Subcutaneous adipose tissue (tissue), 4 donors: Measurements from ENCODE around the gene CHST13. TPM values are rescaled to one million over a fixed set of nuclear protein-coding genes. Genes with fewer than 3 reads are reported as not detected.

ENCODE experiments used
- total RNA-seq, 4 donors: library from RNA; depleted of rRNA; stranded (reverse); fragments of >200 nt; gene quantifications; one replicate each; pipeline ENCODE4 v1.1.0, GENCODE V29; 2016
- TF ChIP-seq, protein P1 (sequence below): fragments of 450-650 bp; IDR thresholded peaks from one replicate; pipeline ENCODE4 v1.5.1; 2016; ENCODE audit warnings: low read depth, mild to moderate bottlenecking, control low read depth, antibody characterized with exemption, moderate library complexity

The CHST13 gene, protein sequence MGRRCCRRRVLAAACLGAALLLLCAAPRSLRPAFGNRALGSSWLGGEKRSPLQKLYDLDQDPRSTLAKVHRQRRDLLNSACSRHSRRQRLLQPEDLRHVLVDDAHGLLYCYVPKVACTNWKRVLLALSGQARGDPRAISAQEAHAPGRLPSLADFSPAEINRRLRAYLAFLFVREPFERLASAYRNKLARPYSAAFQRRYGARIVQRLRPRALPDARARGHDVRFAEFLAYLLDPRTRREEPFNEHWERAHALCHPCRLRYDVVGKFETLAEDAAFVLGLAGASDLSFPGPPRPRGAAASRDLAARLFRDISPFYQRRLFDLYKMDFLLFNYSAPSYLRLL
- total RNA-seq = 1 to 10 TPM in 3 of 4 donors, under 1 TPM in 1; 0.66 to 2.5 (median 1.3) TPM

DNA sequence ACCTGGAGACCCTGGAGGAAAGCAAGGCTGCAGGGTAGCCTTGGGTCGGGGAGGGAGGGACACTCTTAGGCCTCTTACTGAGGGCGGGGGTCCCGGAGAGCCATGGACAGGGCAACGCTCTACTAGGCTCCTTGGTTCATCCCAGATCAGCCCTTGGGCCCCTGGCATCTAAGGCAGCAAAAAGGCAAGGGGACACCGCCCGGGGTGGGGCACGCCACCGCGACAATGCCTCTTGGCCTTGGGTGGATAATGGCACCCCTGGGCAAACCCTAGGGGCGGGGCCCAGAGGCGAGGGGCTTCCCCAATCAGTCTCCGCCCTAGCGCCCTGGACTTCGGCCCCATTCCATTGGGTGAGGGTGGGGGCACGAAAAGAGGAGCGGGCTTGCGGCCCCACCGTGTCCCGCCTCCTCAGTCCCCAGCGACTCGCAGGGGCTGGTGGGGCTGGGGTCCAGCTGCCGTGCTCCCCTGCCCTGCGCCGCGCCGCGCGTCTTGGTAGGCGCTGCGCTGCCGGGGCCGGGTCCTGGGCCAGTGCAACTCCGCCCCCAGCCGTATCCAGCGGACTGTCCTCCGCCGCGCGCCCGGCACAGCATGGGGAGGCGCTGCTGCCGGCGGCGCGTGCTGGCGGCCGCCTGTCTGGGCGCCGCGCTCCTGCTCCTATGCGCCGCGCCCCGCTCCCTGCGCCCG is at the start of gene CHST13:
CHST13 (plus strand) TSS at position 411 of the 684 bp plus-strand sequence; CDS start at position 589, 178 bp downstream.
- TF ChIP-seq, protein P1, sequence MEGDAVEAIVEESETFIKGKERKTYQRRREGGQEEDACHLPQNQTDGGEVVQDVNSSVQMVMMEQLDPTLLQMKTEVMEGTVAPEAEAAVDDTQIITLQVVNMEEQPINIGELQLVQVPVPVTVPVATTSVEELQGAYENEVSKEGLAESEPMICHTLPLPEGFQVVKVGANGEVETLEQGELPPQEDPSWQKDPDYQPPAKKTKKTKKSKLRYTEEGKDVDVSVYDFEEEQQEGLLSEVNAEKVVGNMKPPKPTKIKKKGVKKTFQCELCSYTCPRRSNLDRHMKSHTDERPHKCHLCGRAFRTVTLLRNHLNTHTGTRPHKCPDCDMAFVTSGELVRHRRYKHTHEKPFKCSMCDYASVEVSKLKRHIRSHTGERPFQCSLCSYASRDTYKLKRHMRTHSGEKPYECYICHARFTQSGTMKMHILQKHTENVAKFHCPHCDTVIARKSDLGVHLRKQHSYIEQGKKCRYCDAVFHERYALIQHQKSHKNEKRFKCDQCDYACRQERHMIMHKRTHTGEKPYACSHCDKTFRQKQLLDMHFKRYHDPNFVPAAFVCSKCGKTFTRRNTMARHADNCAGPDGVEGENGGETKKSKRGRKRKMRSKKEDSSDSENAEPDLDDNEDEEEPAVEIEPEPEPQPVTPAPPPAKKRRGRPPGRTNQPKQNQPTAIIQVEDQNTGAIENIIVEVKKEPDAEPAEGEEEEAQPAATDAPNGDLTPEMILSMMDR = no peak

DNA sequence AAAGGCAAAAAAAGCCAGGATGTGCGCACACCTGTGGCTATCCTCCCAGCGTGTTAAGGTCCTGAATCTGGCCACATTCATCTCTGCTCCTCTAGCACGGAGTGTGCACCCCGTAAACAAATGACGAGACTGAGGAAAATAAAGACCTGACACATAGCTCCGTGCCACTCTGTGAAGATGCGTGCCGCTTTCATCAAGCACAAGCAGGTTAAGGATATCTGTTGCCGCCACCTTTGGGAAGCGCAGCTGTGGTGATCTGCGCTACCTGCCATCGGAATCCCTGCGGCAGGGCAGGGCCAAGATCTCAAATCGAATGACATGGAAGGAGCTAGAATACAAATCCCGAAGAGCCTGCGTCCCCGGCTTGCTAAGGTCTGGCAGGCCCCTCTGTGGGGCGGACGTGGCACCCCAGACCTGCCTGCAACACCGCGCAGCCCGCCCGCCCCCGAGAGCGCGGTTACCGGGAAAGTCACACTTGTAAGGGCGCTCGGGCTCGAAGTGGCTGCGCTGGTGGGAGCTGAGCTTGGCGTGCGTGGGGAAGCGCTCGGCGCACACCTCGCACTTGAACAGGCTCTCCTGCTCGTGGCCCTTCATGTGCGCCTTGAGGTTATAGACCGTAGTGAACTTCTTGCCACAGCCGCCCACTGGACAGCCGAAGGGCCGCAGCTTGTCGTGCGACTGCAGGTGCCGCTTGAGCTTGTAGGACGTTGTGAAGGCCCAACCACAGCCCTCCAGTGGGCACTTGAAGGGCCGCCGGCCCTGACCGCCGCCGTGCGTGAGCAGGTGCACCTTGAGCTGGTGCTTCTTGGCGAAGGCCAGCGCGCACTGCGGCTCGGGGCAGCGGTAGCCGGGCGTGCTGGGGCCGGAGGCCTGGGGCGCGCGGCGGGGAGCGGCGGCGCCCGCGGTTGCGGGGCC is 49.2 kb upstream of the CHST13 start:
- TF ChIP-seq, protein P1 = no peak

DNA sequence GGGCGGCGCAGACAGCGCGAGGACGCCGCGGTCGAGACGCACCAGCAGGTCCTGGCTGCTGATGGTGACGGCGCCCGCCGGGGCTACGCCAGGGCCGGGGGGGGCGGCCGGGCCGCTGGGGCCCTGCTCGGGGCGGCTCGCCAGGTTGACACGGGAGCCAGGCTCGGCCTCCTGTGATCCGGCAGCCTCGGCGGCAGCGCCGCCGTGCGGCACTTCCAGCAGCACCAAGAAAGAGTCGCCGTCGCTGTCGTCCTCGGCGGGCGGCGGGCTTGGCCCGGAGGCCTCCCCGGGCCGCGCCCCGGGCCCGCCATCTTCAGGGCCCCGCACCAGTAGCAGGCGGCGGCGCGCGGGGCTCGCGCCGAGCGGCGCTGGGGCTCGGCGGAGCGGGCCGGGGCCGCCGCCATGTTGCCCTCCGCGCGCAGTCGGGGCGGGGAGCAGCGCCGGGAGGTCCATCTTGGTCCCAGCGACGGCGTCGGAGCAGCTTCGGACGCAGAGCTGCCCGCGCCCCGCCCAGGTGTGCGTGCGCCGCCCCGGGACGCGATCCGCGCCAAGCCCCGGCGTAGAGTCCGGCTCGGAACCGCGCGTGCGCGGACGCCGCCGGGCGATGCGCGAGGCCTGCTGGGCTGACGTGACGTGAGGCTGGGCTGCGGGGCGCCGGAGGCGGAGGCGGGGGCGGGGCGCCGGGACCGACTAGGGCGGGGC is 48.4 kb upstream of the CHST13 start, which contains the start of gene ZXDC:
ZXDC (minus strand) TSS at position 479 of the 702 bp plus-strand sequence; CDS start at position 453, 26 bp downstream.
- TF ChIP-seq, protein P1 = no peak

DNA sequence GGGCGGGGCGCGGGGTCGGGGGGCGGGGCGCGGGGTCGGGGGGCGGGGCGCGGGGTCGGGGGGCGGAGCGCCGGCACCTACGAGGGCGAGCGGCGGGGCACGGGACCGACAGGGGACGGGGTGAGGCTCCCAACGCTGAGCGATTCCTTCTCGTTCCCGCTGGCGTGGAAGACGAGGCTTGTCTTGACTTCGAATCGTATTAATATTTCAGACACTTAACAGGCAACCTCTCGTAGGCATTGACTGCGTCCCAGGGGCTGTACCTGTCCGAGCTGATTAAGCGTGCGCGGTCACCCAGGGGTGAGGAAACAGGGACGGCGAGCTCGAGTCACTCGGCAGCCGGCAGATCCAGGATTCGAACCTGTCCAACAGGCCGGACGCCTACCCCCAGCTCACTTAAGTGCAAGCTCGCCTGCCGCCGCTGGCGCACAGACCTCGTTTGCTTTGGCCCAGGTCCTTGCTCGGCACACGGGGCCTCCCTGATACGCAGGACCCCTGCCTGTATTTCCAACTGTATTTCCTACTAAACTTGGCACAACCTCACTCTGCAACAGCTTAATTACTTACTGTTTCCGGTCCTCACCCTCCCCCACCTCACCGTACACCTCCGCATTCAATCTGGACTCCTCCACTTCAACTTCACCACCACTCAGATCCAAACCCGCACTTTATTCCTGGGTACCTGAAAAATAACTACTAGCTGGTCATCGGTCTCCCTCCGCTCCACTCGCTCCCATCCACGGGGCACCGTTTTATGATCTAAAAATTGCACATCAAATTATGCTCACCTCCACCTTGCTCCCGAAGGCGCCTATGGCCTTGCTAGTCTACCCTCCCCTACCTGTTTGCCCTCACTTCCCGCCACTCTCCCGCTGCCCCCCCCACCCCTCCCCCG is 47.5 kb upstream of the CHST13 start:
- TF ChIP-seq, protein P1 = no peak

DNA sequence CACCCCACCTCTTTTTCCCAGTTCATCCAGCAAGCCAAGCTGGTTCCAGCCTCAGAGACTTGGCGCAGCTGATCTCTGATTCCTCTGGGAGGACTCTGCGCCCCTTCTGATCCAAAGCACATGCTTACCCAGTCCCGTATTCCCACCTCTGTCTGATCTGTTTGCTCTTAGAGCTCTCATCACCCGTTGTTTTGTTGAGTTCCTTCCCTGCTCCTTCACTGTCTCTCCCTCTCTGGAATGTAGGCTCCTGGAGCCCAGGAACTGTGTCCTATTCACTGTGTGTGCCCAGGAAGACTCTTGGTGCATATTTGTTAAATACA is 46.9 kb upstream of the CHST13 start:
- TF ChIP-seq, protein P1 = no peak

DNA sequence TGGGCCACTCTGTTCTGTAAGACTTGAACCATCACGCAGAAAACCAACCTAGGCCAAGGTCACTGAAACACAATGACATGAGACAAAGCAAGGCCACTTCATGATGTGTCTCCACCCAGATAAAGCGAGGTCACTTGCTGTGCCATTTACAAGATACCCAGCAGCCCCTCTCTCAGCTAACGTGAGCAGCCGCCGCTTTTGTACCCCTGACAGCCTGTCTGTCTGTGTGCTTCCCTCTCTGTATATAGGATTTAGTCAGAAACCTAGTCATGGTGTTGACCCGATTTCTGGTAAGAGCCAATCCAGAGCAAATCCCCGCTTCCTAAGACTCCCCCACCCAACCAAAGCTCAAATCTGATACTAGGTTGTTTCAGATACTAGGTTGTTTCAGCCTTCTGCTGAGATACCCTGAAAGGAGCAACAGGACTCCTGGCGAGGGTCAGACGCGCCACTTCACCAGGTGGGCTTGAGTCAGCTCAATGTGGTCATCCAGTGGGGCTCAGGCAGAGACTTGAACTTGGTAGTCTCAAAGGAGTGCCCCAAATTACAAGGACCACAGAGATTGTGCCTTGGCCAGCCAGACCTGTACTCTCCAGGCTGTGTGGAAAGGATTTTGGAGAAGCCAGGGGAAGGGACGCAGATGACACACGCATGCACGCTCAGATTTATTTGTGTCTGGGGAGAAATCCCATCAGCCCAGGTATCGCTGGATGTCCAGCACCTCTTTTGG is 45.2 kb upstream of the CHST13 start:
- TF ChIP-seq, protein P1 = no peak
